HCT116 (cell line): ENCODE measurements around the gene AIMP1. TPM values are rescaled to one million over a fixed set of nuclear protein-coding genes. Genes with fewer than 3 reads are reported as not detected.

ENCODE experiments used
- ATAC-seq: fragments of 200-7000 bp; cut with Tn5 transposase; 2 replicates; pipeline ENCODE4 v1.9.1; 2020; ENCODE audit warnings: mild to moderate bottlenecking, moderate library complexity
- BruUV-seq: library from RNA; stranded (reverse); fragments of 400-500 nt; replicated peaks from 2 replicates; lab custom pipeline; 2021; lab: Mats Ljungman, UMichigan
- CTCF ChIA-PET: fragments of 300-600 bp; sonication (Branson Sonifier 250); formaldehyde crosslinking; loops from one replicate; lab custom pipeline; 2021; ENCODE audit warnings: antibody characterized with exemption; lab: Charles Lee
- POLR2A ChIA-PET: fragments of 300-600, 350-600 bp; sonication (Branson Sonifier 250); formaldehyde crosslinking; loops from one replicate; lab custom pipeline; 2021; ENCODE audit warnings: antibody characterized with exemption; lab: Charles Lee
- RAD21 ChIA-PET, 2 experiments: fragments of 300-600 bp; sonication (Branson Sonifier 250); formaldehyde crosslinking; loops; one replicate each; lab custom pipeline; 2023; ENCODE audit warnings: low total read pairs in 2 of 2; ENCODE audit not compliant: uncharacterized antibody in 2 of 2, unreplicated experiment in 2 of 2, low non-redundant PET in 1 of 2; lab: Charles Lee
- DNase-seq: peaks from one replicate; pipeline ENCODE4 v3.0.0-alpha.2; 2010; ENCODE audit warnings: low read depth, low spot score
- H2AFZ ChIP-seq: fragments of 200-600 bp; shearing (Covaris generic), sonication (generic); 2 replicates; pipeline ENCODE4 v1.6.1; 2017; ENCODE audit warnings: low read depth, mixed run types, mixed read lengths, antibody characterized with exemption, low read length; ENCODE audit not compliant: poor library complexity, severe bottlenecking
- H3K27ac ChIP-seq: 2 replicates; pipeline ENCODE4 v1.5.1; 2012; ENCODE audit warnings: low read depth, low read length
- H3K27me3 ChIP-seq: fragments of 200-600 bp; sonication (generic); 2 replicates; pipeline ENCODE4 v1.6.1; 2016; ENCODE audit warnings: mixed run types, low read length, mixed read lengths; ENCODE audit not compliant: insufficient read depth
- H3K36me3 ChIP-seq, 2 experiments: fragments of 200-500 bp in 1 of 2; fragments of 200-600 bp in 1 of 2; sonication (Bioruptor generic) in 1 of 2; sonication (generic) in 1 of 2; 2 replicates each; pipeline versions ENCODE4 v1.5.1 to v1.6.1; 2014 to 2016; ENCODE audit warnings: low read length in 2 of 2, inconsistent platforms in 1 of 2, mixed read lengths in 1 of 2, mixed run types in 1 of 2; ENCODE audit not compliant: insufficient read depth in 2 of 2, control insufficient read depth in 1 of 2
- H3K4me1 ChIP-seq, 2 experiments: fragments of 200-600 bp in 1 of 2; sonication (generic) in 1 of 2; 2 replicates each; pipeline versions ENCODE4 v1.5.1 to v1.6.1; 2012 to 2017; ENCODE audit warnings: low read length in 2 of 2, inconsistent platforms in 1 of 2, mild to moderate bottlenecking in 1 of 2, mixed read lengths in 1 of 2, mixed run types in 1 of 2, moderate library complexity in 1 of 2; ENCODE audit not compliant: insufficient read depth in 2 of 2, control insufficient read depth in 1 of 2
- H3K4me2 ChIP-seq: fragments of 200-600 bp; sonication (generic); 2 replicates; pipeline ENCODE4 v1.6.1; 2017; ENCODE audit warnings: mixed run types, low read length, mixed read lengths
- H3K4me3 ChIP-seq, 2 experiments: fragments of 200-600 bp in 1 of 2; sonication (generic) in 1 of 2; replicated peaks in 1 of 2; 2 replicates each; pipeline ENCODE4 v1.5.1; 2011 to 2016; ENCODE audit warnings: low read length in 2 of 2, control low read depth in 1 of 2, low read depth in 1 of 2, mild to moderate bottlenecking in 1 of 2, mixed read lengths in 1 of 2, mixed run types in 1 of 2
- H3K79me2 ChIP-seq: fragments of 200-600 bp; sonication (generic); 2 replicates; pipeline ENCODE4 v1.6.1; 2017; ENCODE audit warnings: mild to moderate bottlenecking, mixed run types, low read length, moderate library complexity, mixed read lengths; ENCODE audit not compliant: insufficient read depth
- H3K9ac ChIP-seq: fragments of 200-600 bp; sonication (generic); 2 replicates; pipeline ENCODE4 v1.6.1; 2016; ENCODE audit warnings: low read length, mixed read lengths
- H3K9me2 ChIP-seq: fragments of 200-600 bp; sonication (generic), shearing (Covaris generic); 2 replicates; pipeline ENCODE4 v1.6.1; 2017; ENCODE audit warnings: mixed run types, mild to moderate bottlenecking, moderate library complexity; ENCODE audit not compliant: insufficient read depth
- H3K9me3 ChIP-seq, 2 experiments: fragments of 200-500 bp in 1 of 2; fragments of 200-600 bp in 1 of 2; sonication (Bioruptor generic) in 1 of 2; sonication (generic) in 1 of 2; 2 replicates each; pipeline ENCODE4 v1.6.1; 2014 to 2017; ENCODE audit warnings: low read length in 2 of 2, mixed read lengths in 2 of 2, inconsistent platforms in 1 of 2, low read depth in 1 of 2, mild to moderate bottlenecking in 1 of 2, mixed run types in 1 of 2, moderate library complexity in 1 of 2; ENCODE audit not compliant: control insufficient read depth in 1 of 2, insufficient read depth in 1 of 2
- H4K20me1 ChIP-seq: fragments of 200-600 bp; sonication (generic), shearing (Covaris generic); 2 replicates; pipeline ENCODE4 v1.6.1; 2017; ENCODE audit warnings: mixed run types, mild to moderate bottlenecking, moderate library complexity; ENCODE audit not compliant: insufficient read depth
- CEBPB ChIP-seq: IDR thresholded peaks from 2 replicates; pipeline ENCODE4 v1.6.1; 2012; ENCODE audit warnings: low read depth
- EGR1 ChIP-seq: IDR thresholded peaks from 2 replicates; pipeline ENCODE4 v1.6.1; 2012; ENCODE audit warnings: low read depth
- ELF1 ChIP-seq: IDR thresholded peaks from 2 replicates; pipeline ENCODE4 v1.6.1; 2012; ENCODE audit warnings: low read depth, borderline replicate concordance
- EZH2 ChIP-seq: fragments of 200-600 bp; sonication (generic); IDR thresholded peaks from 2 replicates; pipeline ENCODE4 v1.6.1; 2017; ENCODE audit warnings: antibody characterized with exemption, mixed run types
- EZH2phosphoT487 ChIP-seq: fragments of 200-600 bp; IDR thresholded peaks from 2 replicates; pipeline ENCODE4 v1.6.1; 2018; ENCODE audit warnings: antibody characterized with exemption, borderline replicate concordance
- FOSL1 ChIP-seq: IDR thresholded peaks from 2 replicates; pipeline ENCODE4 v1.6.1; 2012; ENCODE audit warnings: low read depth
- JUND ChIP-seq: IDR thresholded peaks from 2 replicates; pipeline ENCODE4 v1.6.1; 2012
- POLR2A ChIP-seq: IDR thresholded peaks from 2 replicates; pipeline ENCODE4 v1.7.0; 2011; ENCODE audit warnings: borderline replicate concordance; ENCODE audit not compliant: insufficient read depth, insufficient read length; ENCODE audit errors: extremely low read depth
- POLR2AphosphoS5 ChIP-seq: IDR thresholded peaks from 2 replicates; pipeline ENCODE4 v1.6.1; 2011; ENCODE audit warnings: mild to moderate bottlenecking, low read depth, low read length, moderate library complexity
- SIN3A ChIP-seq: IDR thresholded peaks from 2 replicates; pipeline ENCODE4 v1.6.1; 2012; ENCODE audit warnings: low read depth
- SP1 ChIP-seq: IDR thresholded peaks from 2 replicates; pipeline ENCODE4 v1.6.1; 2012; ENCODE audit warnings: low read depth
- SRF ChIP-seq: IDR thresholded peaks from 2 replicates; pipeline ENCODE4 v1.6.1; 2012; ENCODE audit warnings: low read depth
- TCF7L2 ChIP-seq: IDR thresholded peaks from 2 replicates; pipeline ENCODE4 v1.7.0; 2011; ENCODE audit warnings: borderline replicate concordance, inconsistent platforms; ENCODE audit not compliant: insufficient read depth, insufficient read length; ENCODE audit errors: extremely low read depth
- ZFX ChIP-seq: fragments of 450-650 bp; IDR thresholded peaks from 2 replicates; pipeline ENCODE4 v1.6.1; 2017
- ZNF274 ChIP-seq: fragments of 200-500 bp; sonication (Bioruptor generic); IDR thresholded peaks from 2 replicates; pipeline ENCODE4 v1.6.1; 2014; ENCODE audit warnings: mild to moderate bottlenecking, low read depth, low read length, inconsistent platforms
- intact Hi-C: fragments of 100-400 bp; cut with micrococcal nuclease; formaldehyde crosslinking; loops from 2 replicates; pipeline ENCODE4 v1.10.0; 2022
- total RNA-seq: library from RNA; stranded (reverse); gene quantifications from one replicate; pipeline ENCODE4 v1.2.1, GENCODE V29; 2021; ENCODE audit not compliant: unreplicated experiment
- TF ChIP-seq, protein P1 (sequence below): IDR thresholded peaks from 2 replicates; pipeline ENCODE4 v1.6.1; 2012
- TF ChIP-seq, protein P2 (sequence below): IDR thresholded peaks from 2 replicates; pipeline ENCODE4 v1.6.1; 2012
- TF ChIP-seq, protein P3 (sequence below): IDR thresholded peaks from 2 replicates; pipeline ENCODE4 v1.6.1; 2012; ENCODE audit warnings: low read depth

AIMP1 gene
- total RNA-seq, 1 experiment from 2014 or later, result 67.4 TPM

DNA sequence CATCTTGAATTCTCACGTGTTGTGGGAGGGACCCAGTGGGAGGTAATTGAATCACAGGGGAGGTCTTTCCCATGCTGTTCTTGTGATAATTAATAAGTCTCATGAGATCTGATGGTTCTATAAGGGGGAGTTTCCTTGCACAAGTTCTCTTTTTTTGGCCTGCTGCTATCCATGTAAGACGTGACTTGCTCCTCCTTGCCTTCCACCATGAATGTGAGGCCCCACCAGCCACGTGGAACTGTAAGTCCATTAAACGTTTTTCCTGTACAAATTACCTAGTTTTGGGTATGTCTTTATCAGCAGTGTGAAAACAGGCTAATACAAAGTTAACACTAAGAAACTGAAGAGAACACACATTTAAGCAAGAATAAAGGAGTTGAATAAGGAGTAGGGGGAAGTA is 16.4 kb upstream of the AIMP1 start:
- no peak for DNase-seq
- ATAC-seq, result no peak
- intact Hi-C loops, result no loop called here
- ChIA-PET RAD21 (no interaction called here), CTCF (no interaction called here), POLR2A (no interaction called here)
- H2AFZ ChIP-seq, result no peak overlapping the region
- H3K4me1 ChIP-seq, result no peaks in the 10 kb centered on the region
- no peak overlapping the region for H3K4me3 ChIP-seq
- no peak overlapping the region for H3K4me2 ChIP-seq
- H3K9ac ChIP-seq, result no peak overlapping the region
- no peaks in the 10 kb centered on the region; the same call in 1 of the 2 replicates for H3K79me2 ChIP-seq
- no peaks in the 10 kb centered on the region for H3K9me2 ChIP-seq
- H3K27ac ChIP-seq, result no peak overlapping the region
- H3K9me3 ChIP-seq, result no peaks in the 10 kb centered on the region
- H3K36me3 ChIP-seq, result 0 out of 4 replicates have a peak, but pooled peaks cover 0 to under 1% of the 10 kb centered on the region in 2 experiments
- no peak for TF ChIP-seq ELF1
- TF ChIP-seq EGR1, result no peak
- no peak for TF ChIP-seq CEBPB
- no peak for TF ChIP-seq SP1
- no peak for TF ChIP-seq SRF
- TF ChIP-seq, protein P1, sequence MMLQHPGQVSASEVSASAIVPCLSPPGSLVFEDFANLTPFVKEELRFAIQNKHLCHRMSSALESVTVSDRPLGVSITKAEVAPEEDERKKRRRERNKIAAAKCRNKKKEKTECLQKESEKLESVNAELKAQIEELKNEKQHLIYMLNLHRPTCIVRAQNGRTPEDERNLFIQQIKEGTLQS, result no peak
- TF ChIP-seq FOSL1, result no peak
- no peak for TF ChIP-seq POLR2A
- no peaks in the 10 kb centered on the region for H3K27me3 ChIP-seq
- H4K20me1 ChIP-seq, result no peaks in the 10 kb centered on the region
- BruUV-seq, result no TSS peak

DNA sequence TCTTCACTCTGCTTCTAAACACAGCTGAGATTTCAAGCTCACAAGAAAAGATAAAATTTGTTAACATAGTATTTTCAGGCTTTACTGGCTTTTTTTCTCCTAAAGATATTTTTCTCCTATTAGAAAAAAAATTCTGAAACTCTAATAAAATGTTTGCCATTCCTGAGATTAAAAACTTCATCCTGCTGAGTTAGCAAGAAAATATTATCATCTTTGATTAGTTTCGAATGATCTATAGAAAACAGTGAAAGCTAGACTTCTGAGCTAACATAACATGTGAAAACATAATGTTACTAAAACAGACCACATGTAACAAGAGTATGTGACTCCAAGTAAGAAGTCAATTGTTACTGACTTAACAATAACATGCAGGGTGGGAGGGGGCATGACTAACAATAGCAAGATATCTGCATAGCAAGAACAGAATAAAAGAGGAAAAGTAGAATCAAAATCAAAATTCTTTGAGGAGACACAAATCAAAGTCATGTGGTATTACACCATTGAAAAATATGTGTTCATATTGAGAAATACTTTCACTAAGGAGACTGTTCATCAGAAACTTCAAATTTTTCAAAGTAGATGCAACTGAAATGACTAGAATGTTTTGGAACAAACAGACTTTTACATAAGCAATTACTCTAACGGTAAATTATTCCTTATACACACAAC is 14.8 kb upstream of the AIMP1 start:
- Histone ChIP-seq H3K36me3 (no peaks in the 10 kb centered on the region), H4K20me1 (no peaks in the 10 kb centered on the region), H3K79me2 (no peaks in the 10 kb centered on the region; the same call in 1 of the 2 replicates), H3K4me3 (no peak overlapping the region), H3K27me3 (no peaks in the 10 kb centered on the region), H3K9ac (no peak overlapping the region), H3K9me3 (no peaks in the 10 kb centered on the region), H3K4me2 (no peak overlapping the region), H3K9me2 (no peaks in the 10 kb centered on the region), H2AFZ (no peak overlapping the region), H3K4me1 (no peaks in the 10 kb centered on the region), H3K27ac (no peak overlapping the region)
- RAD21 ChIA-PET, result no interaction called here
- CTCF ChIA-PET, result no interaction called here
- POLR2A ChIA-PET, result no interaction called here
- no TSS peak for BruUV-seq
- DNase-seq, result no peak
- intact Hi-C loops, result no loop called here
- ATAC-seq, result no peak
- TF ChIP-seq CEBPB (no peak), FOSL1 (no peak), ZFX (no peak), POLR2AphosphoS5 (no peak), EZH2phosphoT487 (no peak), JUND (no peak), TCF7L2 (no peak), ZNF274 (no peak), POLR2A (no peak), SRF (no peak), SIN3A (no peak), EZH2 (no peak), EGR1 (no peak)
- TF ChIP-seq, protein P2, sequence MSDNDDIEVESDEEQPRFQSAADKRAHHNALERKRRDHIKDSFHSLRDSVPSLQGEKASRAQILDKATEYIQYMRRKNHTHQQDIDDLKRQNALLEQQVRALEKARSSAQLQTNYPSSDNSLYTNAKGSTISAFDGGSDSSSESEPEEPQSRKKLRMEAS, result no peak
- TF ChIP-seq, protein P1, result no peak
- TF ChIP-seq, protein P3, sequence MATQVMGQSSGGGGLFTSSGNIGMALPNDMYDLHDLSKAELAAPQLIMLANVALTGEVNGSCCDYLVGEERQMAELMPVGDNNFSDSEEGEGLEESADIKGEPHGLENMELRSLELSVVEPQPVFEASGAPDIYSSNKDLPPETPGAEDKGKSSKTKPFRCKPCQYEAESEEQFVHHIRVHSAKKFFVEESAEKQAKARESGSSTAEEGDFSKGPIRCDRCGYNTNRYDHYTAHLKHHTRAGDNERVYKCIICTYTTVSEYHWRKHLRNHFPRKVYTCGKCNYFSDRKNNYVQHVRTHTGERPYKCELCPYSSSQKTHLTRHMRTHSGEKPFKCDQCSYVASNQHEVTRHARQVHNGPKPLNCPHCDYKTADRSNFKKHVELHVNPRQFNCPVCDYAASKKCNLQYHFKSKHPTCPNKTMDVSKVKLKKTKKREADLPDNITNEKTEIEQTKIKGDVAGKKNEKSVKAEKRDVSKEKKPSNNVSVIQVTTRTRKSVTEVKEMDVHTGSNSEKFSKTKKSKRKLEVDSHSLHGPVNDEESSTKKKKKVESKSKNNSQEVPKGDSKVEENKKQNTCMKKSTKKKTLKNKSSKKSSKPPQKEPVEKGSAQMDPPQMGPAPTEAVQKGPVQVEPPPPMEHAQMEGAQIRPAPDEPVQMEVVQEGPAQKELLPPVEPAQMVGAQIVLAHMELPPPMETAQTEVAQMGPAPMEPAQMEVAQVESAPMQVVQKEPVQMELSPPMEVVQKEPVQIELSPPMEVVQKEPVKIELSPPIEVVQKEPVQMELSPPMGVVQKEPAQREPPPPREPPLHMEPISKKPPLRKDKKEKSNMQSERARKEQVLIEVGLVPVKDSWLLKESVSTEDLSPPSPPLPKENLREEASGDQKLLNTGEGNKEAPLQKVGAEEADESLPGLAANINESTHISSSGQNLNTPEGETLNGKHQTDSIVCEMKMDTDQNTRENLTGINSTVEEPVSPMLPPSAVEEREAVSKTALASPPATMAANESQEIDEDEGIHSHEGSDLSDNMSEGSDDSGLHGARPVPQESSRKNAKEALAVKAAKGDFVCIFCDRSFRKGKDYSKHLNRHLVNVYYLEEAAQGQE, result no peak
